Trophoblast cell (in vitro differentiated cells and primary cell): ENCODE results near the gene IPCEF1. TPM values are rescaled to one million over a fixed set of nuclear protein-coding genes. Genes with fewer than 3 reads are reported as not detected.

Source experiments
- DNase-seq, 2 donors: peaks; one replicate each; pipeline ENCODE4 v3.0.0-alpha.2; 2016
- H2AFZ ChIP-seq: 2 replicates; pipeline ENCODE4 v1.6.1; 2013; ENCODE audit warnings: low read length, moderate library complexity, mild to moderate bottlenecking; ENCODE audit not compliant: insufficient read depth, poor library complexity
- H2AK5ac ChIP-seq: 2 replicates; pipeline ENCODE4 v1.6.1; 2013; ENCODE audit warnings: mild to moderate bottlenecking, low read length
- H2BK120ac ChIP-seq: 2 replicates; pipeline ENCODE4 v1.6.1; 2013; ENCODE audit warnings: low read length, mild to moderate bottlenecking, moderate library complexity; ENCODE audit not compliant: insufficient read depth, poor library complexity
- H2BK12ac ChIP-seq: 2 replicates; pipeline ENCODE4 v1.6.1; 2013; ENCODE audit warnings: mild to moderate bottlenecking, low read length, moderate library complexity
- H2BK5ac ChIP-seq: 2 replicates; pipeline ENCODE4 v1.6.1; 2013; ENCODE audit warnings: low read length, low read depth, moderate library complexity, mild to moderate bottlenecking; ENCODE audit not compliant: poor library complexity
- H3K14ac ChIP-seq: 2 replicates; pipeline ENCODE4 v1.6.1; 2013; ENCODE audit warnings: mild to moderate bottlenecking, low read length
- H3K18ac ChIP-seq: 2 replicates; pipeline ENCODE4 v1.6.1; 2013; ENCODE audit warnings: mild to moderate bottlenecking, low read length
- H3K23ac ChIP-seq: 2 replicates; pipeline ENCODE4 v1.6.1; 2013; ENCODE audit warnings: low read length
- H3K27ac ChIP-seq: 2 replicates; pipeline ENCODE4 v1.5.1; 2013; ENCODE audit warnings: low read depth, mild to moderate bottlenecking, inconsistent platforms, low read length, moderate library complexity
- H3K27me3 ChIP-seq: 2 replicates; pipeline ENCODE4 v1.6.1; 2013; ENCODE audit warnings: inconsistent platforms, mild to moderate bottlenecking, low read length, moderate library complexity; ENCODE audit not compliant: insufficient read depth
- H3K36me3 ChIP-seq, 2 experiments: 1 replicate in 1 of 2; 2 replicates in 1 of 2; pipeline ENCODE4 v1.6.1; 2013; ENCODE audit warnings: low read length in 2 of 2, mild to moderate bottlenecking in 2 of 2, moderate library complexity in 1 of 2; ENCODE audit not compliant: insufficient read depth in 2 of 2, control insufficient read depth in 1 of 2
- H3K4ac ChIP-seq: 2 replicates; pipeline ENCODE4 v1.6.1; 2013; ENCODE audit warnings: low read depth, mild to moderate bottlenecking, low read length, moderate library complexity
- H3K4me1 ChIP-seq, 2 experiments: 1 replicate in 1 of 2; 2 replicates in 1 of 2; pipeline ENCODE4 v1.6.1; 2013; ENCODE audit warnings: low read length in 2 of 2, mild to moderate bottlenecking in 2 of 2, moderate library complexity in 1 of 2; ENCODE audit not compliant: insufficient read depth in 2 of 2, control insufficient read depth in 1 of 2
- H3K4me2 ChIP-seq: 2 replicates; pipeline ENCODE4 v1.6.1; 2013; ENCODE audit warnings: inconsistent platforms, mild to moderate bottlenecking, low read length, moderate library complexity
- H3K4me3 ChIP-seq: 2 replicates; pipeline ENCODE4 v1.5.1; 2013; ENCODE audit warnings: mild to moderate bottlenecking, low read depth, low read length, inconsistent platforms
- H3K79me1 ChIP-seq: one replicate; pipeline ENCODE4 v1.6.1; 2013; ENCODE audit warnings: low read length
- H3K79me2 ChIP-seq: 2 replicates; pipeline ENCODE4 v1.6.1; 2013; ENCODE audit warnings: low read length, mild to moderate bottlenecking; ENCODE audit not compliant: control insufficient read depth, insufficient read depth, poor library complexity
- H3K9ac ChIP-seq: 2 replicates; pipeline ENCODE4 v1.6.1; 2013; ENCODE audit warnings: mild to moderate bottlenecking, low read length
- H3K9me3 ChIP-seq: 2 replicates; pipeline ENCODE4 v1.6.1; 2013; ENCODE audit warnings: low read depth, mild to moderate bottlenecking, control low read depth, inconsistent platforms, low read length; ENCODE audit not compliant: insufficient read depth
- H4K12ac ChIP-seq: 2 replicates; pipeline ENCODE4 v1.6.1; 2013; ENCODE audit warnings: low read depth, mild to moderate bottlenecking, low read length, moderate library complexity
- H4K8ac ChIP-seq: 2 replicates; pipeline ENCODE4 v1.6.1; 2013; ENCODE audit warnings: low read depth, mild to moderate bottlenecking, low read length, moderate library complexity
- H4K91ac ChIP-seq: one replicate; pipeline ENCODE4 v1.6.1; 2013; ENCODE audit warnings: low read depth, mild to moderate bottlenecking, low read length, moderate library complexity
- WGBS: extraction: QIAGEN DNeasy Blood & Tissue Kit; methylation state at CpG from one replicate; pipeline ENCODE4 v1.1.7; 2013; ENCODE audit warnings: missing lambda C conversion rate; ENCODE audit not compliant: insufficient read length, insufficient coverage; ENCODE audit errors: extremely low coverage; 5-methylcytosine and 5-hydroxymethylcytosine counted together
- polyA plus RNA-seq: library from polyadenylated mRNA; stranded (reverse); fragments of 200-250 nt; gene quantifications from 2 replicates; pipeline ENCODE4 v1.2.3, GENCODE V29; 2013

Gene IPCEF1
- 0.03 and 0.07 TPM in 2 replicates for polyA plus RNA-seq

GRCh38 chr6:154356690-154357089, at the start of gene IPCEF1:
IPCEF1 (minus strand) TSS chr6:154356803; CDS start chr6:154265947, 90,856 bp downstream.
- no peaks in the 10 kb centered on the region for H3K4me1 ChIP-seq

GRCh38 chr6:154406301-154406700, 49.7 kb upstream of the IPCEF1 start:
- H3K9me3 ChIP-seq, result no peaks in the 10 kb centered on the region
- H3K18ac ChIP-seq, result no peak overlapping the region
- no CpG with 5 or more reads among the region's 20 CpGs for WGBS

More at GRCh38 chr6:154356690-154357089, at the start of gene IPCEF1:
- H2AK5ac ChIP-seq, result no peak within 1 kb of the TSS
- no peak within 1 kb of the TSS for H2AFZ ChIP-seq
- H2BK5ac ChIP-seq, result no peak within 1 kb of the TSS
- no peaks in the 10 kb centered on the region for H3K79me2 ChIP-seq
- no peak within 1 kb of the TSS for H3K9ac ChIP-seq
- H3K14ac ChIP-seq, result no peak within 1 kb of the TSS
- no peaks in the 10 kb centered on the region for H3K27me3 ChIP-seq
- no peak within 1 kb of the TSS for H3K23ac ChIP-seq
- no peak within 1 kb of the TSS for H3K4me2 ChIP-seq
- no peak within 1 kb of the TSS for H2BK120ac ChIP-seq
- H3K9me3 ChIP-seq, result no peaks in the 10 kb centered on the region
- H3K27ac ChIP-seq, result no peak within 1 kb of the TSS
- no peak within 1 kb of the TSS for H3K4ac ChIP-seq
- H4K12ac ChIP-seq, result no peak within 1 kb of the TSS
- no peaks in the 10 kb centered on the region for H3K36me3 ChIP-seq
- H3K79me1 ChIP-seq, result no peaks in the 10 kb centered on the region
- no peak within 1 kb of the TSS for H3K4me3 ChIP-seq
- no CpG with 5 or more reads among the region's 3 CpGs for WGBS
- H3K18ac ChIP-seq, result no peak within 1 kb of the TSS
- DNase-seq, result peak in 1 of 2 donors; percentile 29
- H4K91ac ChIP-seq, result no peak within 1 kb of the TSS
- no peak within 1 kb of the TSS for H4K8ac ChIP-seq
- H2BK12ac ChIP-seq, result no peak within 1 kb of the TSS

GRCh38 chr6:154404791-154405400, 48.3 kb upstream of the IPCEF1 start:
- DNase-seq, result peak; percentile 27 to 89
- H3K27ac ChIP-seq, result no peak overlapping the region
- H3K4ac ChIP-seq, result no peak overlapping the region
- H2BK5ac ChIP-seq, result no peak overlapping the region
- H3K79me2 ChIP-seq, result no peaks in the 10 kb centered on the region
- H3K18ac ChIP-seq, result no peak overlapping the region
- H3K4me3 ChIP-seq, result no peak overlapping the region
- H2AK5ac ChIP-seq, result no peak overlapping the region
- no peaks in the 10 kb centered on the region for H3K79me1 ChIP-seq
- H3K4me1 ChIP-seq, result peaks cover 0 to 2% of the 10 kb centered on the region in 2 experiments
- WGBS, result no CpG with 5 or more reads among the region's 6 CpGs
- no peak overlapping the region for H4K91ac ChIP-seq
- H2BK120ac ChIP-seq, result no peak overlapping the region
- H2AFZ ChIP-seq, result no peak overlapping the region
- H3K14ac ChIP-seq, result no peak overlapping the region
- no peaks in the 10 kb centered on the region for H3K9me3 ChIP-seq
- H3K36me3 ChIP-seq, result peaks cover 0 to 2% of the 10 kb centered on the region in 2 experiments
- no peak overlapping the region for H3K4me2 ChIP-seq
- no peak overlapping the region for H4K8ac ChIP-seq
- H3K27me3 ChIP-seq, result no peaks in the 10 kb centered on the region
- no peak overlapping the region for H2BK12ac ChIP-seq
- no peak overlapping the region for H3K23ac ChIP-seq
- H3K9ac ChIP-seq, result no peak overlapping the region
- H4K12ac ChIP-seq, result no peak overlapping the region

More at GRCh38 chr6:154406301-154406700, 49.7 kb upstream of the IPCEF1 start:
- no peaks in the 10 kb centered on the region for H3K79me1 ChIP-seq
- H2BK12ac ChIP-seq, result no peak overlapping the region
- no peak overlapping the region for H4K91ac ChIP-seq
- H2AFZ ChIP-seq, result no peak overlapping the region
- H3K36me3 ChIP-seq, result no peaks in the 10 kb centered on the region
- no peaks in the 10 kb centered on the region for H3K79me2 ChIP-seq
- DNase-seq, result peak in 1 of 2 donors; percentile 38
- no peak overlapping the region for H2BK5ac ChIP-seq
- no peak overlapping the region for H3K27ac ChIP-seq
- no peak overlapping the region for H3K4me3 ChIP-seq
- H3K27me3 ChIP-seq, result no peaks in the 10 kb centered on the region
- H2BK120ac ChIP-seq, result no peak overlapping the region
- H4K8ac ChIP-seq, result no peak overlapping the region
- H3K4me2 ChIP-seq, result no peak overlapping the region
- no peak overlapping the region for H3K14ac ChIP-seq
- H4K12ac ChIP-seq, result no peak overlapping the region
- H3K23ac ChIP-seq, result no peak overlapping the region
- H3K4me1 ChIP-seq, result peaks cover 2 to 7% of the 10 kb centered on the region in 2 experiments
- H3K9ac ChIP-seq, result no peak overlapping the region
- H2AK5ac ChIP-seq, result no peak overlapping the region
- H3K4ac ChIP-seq, result no peak overlapping the region

- H3K27ac ChIP-seq, result no peak overlapping the region
- no peak overlapping the region for H3K4me3 ChIP-seq
- peak overlapping the region; percentile 47 for H2BK12ac ChIP-seq
- H2BK120ac ChIP-seq, result peak overlapping the region; percentile 49
- H4K12ac ChIP-seq, result no peak overlapping the region
- no peak overlapping the region for H3K4me2 ChIP-seq
- H3K18ac ChIP-seq, result no peak overlapping the region
- peak overlapping the region; percentile 28 for H3K14ac ChIP-seq
- H3K9me3 ChIP-seq, result no peaks in the 10 kb centered on the region
- H3K79me1 ChIP-seq, result no peaks in the 10 kb centered on the region
- no peaks in the 10 kb centered on the region for H3K79me2 ChIP-seq
- no peak overlapping the region for H3K23ac ChIP-seq
- peaks cover 0 to 2% of the 10 kb centered on the region in 2 experiments for H3K36me3 ChIP-seq
- no peak overlapping the region for H4K91ac ChIP-seq
- no peak for DNase-seq
- no peak overlapping the region for H4K8ac ChIP-seq
- H3K4me1 ChIP-seq, result peaks cover 0 to 2% of the 10 kb centered on the region in 2 experiments
- no peak overlapping the region for H2BK5ac ChIP-seq
- no peak overlapping the region for H2AFZ ChIP-seq
- H2AK5ac ChIP-seq, result no peak overlapping the region
- WGBS, result no CpG with 5 or more reads among the region's 4 CpGs
- H3K4ac ChIP-seq, result no peak overlapping the region
- no peaks in the 10 kb centered on the region for H3K27me3 ChIP-seq
- H3K9ac ChIP-seq, result no peak overlapping the region
These were observed 47.2 kb upstream of the IPCEF1 start for GRCh38 chr6:154403788-154404187.
